Ureter (tissue), 1 donor: Measurements from ENCODE around the gene CCL25. TPM values are rescaled to one million over a fixed set of nuclear protein-coding genes. Genes with fewer than 3 reads are reported as not detected.
"Not testable (repeated sequence)": the region's sequence is repeated elsewhere in the genome, so short reads cannot be mapped to it uniquely, and the experiment has no call there.

ENCODE experiments used
- DNase-seq: peaks from one replicate; pipeline ENCODE4 v3.0.0-alpha.2; 2020; ENCODE audit warnings: low spot score
- total RNA-seq: library from RNA; stranded (reverse); gene quantifications from one replicate; pipeline ENCODE4 v1.2.4, GENCODE V29; 2023
- donor health status: DM: yes; HTN: yes; CAD: no.

The CCL25 gene, protein sequence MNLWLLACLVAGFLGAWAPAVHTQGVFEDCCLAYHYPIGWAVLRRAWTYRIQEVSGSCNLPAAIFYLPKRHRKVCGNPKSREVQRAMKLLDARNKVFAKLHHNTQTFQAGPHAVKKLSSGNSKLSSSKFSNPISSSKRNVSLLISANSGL
- not detected for total RNA-seq

DNA sequence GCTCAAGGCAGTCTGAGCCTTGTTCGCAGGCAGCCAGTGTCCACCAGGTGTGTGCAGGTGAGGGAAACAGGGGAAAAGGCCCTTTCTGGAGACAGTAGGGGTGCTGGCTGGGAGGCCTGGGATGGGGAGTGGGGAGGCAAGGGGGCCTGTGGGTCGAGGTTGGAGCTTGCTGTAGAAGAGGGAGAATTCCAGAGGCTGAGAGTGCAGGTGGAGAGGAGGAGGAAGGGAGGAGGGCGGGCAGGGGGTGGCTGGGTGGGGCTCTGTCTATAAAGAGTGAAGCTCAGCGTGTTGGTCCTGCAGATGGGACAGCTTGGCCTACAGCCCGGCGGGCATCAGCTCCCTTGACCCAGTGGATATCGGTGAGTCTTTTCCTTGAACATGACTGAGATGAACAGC is at the start of gene CCL25:
Gene CCL25, plus strand, starts transcription at position 297 of the 396 bp plus-strand sequence. CDS start 290 bp downstream, outside the sequence.
- DNase-seq: no peak

DNA sequence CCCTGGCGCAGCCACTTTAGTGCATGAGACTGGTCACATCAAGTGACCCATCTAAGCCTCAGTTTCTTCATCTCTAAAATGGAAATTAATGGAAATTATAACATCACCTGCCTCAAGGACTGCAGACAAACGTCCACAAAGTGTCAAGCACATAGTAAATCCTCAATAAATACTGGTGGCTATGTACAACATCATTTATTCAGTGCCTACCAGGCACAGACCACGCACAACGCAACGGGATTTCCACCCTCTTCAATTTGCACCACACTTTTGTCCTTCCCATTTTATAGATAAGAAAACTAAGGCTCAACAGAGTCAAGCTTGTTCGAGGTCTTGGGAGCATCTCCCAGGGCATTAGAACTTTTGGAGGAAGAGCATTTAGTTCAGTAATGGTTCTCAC is 48.6 kb upstream of the CCL25 start:
- DNase-seq: no peak

- no peak for DNase-seq
Measured at GRCh38 chr19:8004723-8005513, 47.6 kb upstream of the CCL25 start.

DNA sequence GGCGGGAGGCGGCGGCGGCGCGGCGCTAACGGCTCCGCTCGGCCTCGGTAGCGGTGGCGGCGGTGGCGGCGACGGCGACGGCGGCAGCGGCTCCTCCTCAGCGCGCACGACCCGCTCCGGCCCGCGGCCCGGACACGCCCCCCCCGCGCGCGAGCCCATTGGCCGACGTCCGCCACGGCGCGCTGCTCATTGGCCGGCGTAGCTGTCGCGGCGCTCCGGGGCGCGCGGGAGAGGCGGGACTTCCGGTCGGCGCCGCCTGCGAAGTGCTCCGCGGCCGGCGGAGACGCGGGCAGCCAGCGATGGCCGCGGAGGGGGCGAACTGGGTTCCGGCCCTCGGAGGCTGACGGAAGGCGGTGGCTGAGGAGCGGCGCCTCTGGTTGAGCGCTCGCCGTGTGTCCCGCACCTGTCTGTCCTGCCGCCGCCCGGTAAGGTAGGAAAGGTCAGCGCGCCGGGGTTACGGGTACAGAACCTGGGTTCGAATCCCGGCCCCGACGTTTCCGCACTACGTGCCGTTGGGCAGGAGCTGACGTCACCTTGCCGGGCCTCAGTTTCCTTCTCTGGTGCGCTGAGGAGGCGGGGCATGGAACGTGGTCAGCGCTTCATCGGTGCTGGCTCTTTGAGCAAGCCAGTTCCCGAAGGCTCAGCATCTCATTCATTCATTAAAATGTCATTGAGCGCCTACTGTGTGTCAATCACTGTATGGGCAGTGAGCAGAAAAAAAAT is 46.9 kb upstream of the CCL25 start, which contains the start of gene ELAVL1:
Gene ELAVL1, minus strand, starts transcription at position 108 of the 723 bp plus-strand sequence. CDS start 13,826 bp downstream, outside the sequence.
- DNase-seq: peak; percentile 86

- no peak for DNase-seq
Measured at GRCh38 chr19:8017808-8018207, 34.8 kb upstream of the CCL25 start.

- DNase-seq: no peak
Measured at GRCh38 chr19:8020681-8021080, 31.9 kb upstream of the CCL25 start.

DNA sequence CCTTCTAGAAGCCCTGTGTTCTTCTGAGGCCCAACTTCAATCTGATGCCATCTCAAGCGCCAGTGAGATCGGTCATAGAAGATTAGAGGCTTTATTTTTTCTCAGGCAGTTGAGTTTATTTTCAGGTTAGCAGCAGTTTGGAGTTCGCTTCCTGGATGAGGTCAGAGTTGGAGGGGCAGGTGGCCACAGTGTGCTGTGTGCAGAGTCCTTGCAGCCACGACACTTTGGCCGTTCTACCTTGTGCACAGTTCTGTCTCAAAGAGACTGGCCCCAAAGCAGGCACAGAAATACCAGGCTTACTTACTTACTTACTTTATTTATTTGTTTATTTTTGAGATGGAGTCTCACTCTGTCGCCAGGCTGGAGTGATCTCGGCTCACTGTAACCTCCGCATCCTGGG is 31.2 kb upstream of the CCL25 start:
- DNase-seq: no peak

GRCh38 chr19:8022275-8022674 is 30.3 kb upstream of the CCL25 start:
- DNase-seq: no peak

- DNase-seq: no peak
Measured at GRCh38 chr19:8023371-8023770, 29.2 kb upstream of the CCL25 start.

DNA sequence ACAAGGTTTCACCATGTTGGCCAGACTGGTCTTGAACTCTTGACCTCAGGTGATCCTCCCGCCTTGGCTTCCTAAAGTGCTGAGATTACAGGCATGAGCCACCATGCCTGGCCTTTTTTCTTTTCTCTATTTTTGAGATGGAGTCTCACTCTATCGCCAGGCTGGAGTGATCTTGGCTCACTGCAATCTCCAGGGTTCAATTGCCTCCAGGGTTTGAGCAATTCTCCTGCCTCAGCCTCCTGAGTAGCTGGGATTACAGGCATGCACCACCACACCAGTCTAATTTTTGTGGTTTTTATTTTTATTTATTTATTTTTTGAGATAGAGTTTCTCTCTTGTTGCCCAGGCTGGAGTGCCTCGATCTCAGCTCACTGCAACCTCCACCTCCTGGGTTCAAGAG is 28.3 kb upstream of the CCL25 start:
- DNase-seq: not testable (repeated sequence)

GRCh38 chr19:8025316-8025715 is 27.2 kb upstream of the CCL25 start:
- DNase-seq: no peak

DNA sequence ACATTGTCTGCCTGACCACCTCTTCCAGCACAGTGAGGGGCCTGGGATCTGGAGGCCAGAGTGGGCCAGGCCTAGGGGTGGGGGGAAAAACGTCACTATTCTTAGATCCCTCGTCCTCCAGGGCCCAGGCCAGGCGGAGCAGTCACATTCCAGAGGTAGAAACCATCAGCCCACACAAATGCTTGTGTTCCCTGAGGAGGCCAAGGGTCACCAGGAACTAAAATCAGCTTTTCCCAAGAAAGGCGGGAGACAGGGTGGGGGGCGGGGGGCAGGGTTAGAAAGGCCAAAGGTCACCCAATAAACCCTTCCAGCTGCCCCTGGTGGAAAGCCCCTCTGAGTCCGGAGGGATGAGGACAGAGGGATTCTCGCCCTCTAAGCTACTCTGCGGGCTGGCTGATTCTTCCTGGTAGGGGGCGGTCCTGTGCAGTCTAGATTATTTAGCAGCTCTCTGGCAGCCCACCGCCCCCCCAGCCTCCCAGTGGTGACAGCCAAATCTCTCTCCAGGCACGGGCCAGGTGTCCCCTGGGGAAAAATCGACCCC is 23.5 kb upstream of the CCL25 start:
- no peak for DNase-seq

DNA sequence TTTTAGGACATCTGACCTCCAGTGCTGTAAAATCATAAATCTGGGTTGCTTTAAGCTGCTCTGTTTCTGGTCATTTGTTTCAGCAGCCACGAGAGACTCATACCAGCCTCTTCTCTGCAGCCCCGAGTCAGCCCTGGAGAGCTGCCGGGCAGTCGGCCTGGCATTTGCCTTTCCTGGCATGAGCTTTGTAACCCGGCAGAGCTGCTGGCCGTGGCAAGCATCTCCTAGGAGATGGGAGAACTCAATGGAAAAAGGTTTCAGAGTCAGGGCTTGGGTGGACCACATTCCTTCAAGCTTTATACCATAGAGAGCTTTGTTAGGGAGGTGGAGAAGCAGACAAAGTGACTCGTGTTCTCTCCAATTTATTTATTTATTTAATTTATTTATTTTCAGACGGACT is 21.6 kb upstream of the CCL25 start:
- no peak for DNase-seq

- DNase-seq: not testable (repeated sequence)
Measured at GRCh38 chr19:8033287-8034177, 19.0 kb upstream of the CCL25 start.

- DNase-seq: no peak
Measured at GRCh38 chr19:8034178-8034525, 18.4 kb upstream of the CCL25 start.

DNA sequence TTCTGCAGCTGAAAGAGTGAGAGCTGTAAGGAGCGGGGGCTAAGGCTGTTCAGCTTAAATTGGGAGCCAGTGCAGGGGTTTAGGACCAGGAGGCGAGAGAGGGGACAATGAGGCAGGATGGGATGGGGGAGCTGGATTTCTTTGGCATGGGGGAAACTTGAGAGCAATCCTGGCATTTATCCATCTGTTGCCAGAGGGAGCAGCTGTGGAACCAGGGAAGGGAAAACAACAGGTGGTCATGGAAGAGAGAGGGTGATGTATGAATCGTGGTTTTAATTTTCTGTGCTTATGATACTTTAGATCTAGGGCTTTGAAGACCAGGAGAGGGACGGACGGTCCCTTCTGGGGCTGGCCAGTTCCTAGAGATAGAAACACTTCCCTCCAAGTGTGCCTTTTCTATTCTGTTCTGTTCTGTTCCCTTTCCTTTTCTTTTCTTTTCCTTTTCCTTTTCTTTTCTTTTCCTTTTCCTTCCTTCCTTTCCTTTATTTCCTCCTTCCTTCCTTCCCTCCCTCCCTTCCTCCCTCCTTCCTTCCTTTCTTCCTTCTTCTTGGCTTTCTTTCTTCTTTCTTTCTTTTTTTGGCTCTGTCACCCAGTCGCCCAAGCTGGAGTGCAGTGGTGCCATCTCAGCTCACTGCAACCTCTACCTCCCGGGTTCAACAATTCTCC is 16.0 kb upstream of the CCL25 start:
- DNase-seq: no peak

- DNase-seq: no peak
Measured at GRCh38 chr19:8038815-8039214, 13.7 kb upstream of the CCL25 start.

GRCh38 chr19:8039231-8039630 is 13.3 kb upstream of the CCL25 start:
- DNase-seq: no peak

DNA sequence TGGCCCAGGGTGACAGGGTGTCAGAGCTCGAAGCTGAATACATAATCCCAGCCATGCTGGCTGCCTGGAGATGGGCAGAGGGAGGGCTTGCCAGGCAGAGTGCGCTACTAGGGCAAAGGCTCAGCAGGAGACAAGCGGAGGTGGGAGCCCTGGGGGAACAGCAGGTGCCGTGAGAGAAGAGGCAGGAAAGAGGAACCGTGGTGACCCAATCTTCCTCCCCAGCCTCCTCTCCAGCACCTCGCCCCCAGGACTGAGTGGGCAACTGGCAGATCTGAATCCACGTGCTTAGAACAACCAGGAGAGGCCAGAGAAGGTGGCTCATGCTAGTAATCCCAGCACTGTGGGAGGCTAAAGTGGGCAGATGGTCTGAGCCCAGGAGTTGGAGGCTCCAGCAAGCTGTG is 11.0 kb upstream of the CCL25 start:
- DNase-seq: no peak

DNA sequence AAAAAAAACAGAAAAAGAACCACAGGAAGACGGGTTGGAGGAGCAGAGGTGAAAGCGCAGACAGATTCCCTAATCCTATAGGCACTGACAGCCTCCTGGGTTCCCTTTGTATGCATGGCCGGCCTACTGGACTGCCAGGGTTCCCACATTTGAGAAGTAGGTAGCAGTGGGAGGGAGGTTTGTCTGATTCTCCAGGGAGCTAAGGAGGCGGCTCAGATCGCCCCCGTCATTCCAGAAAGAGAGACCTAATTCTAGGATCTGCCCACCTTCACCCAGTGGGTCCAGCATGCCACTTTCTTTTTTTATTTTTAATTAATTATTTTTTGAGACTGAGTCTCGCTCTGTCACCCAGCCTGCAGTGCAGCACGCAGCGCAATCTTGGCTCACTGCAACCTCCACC is 9.7 kb upstream of the CCL25 start:
- no peak for DNase-seq

- DNase-seq: no peak
Measured at GRCh38 chr19:8044018-8044417, 8.5 kb upstream of the CCL25 start.
